Neural progenitor cell (in vitro differentiated cells): ENCODE data around the gene HRK.

Source experiments
- EZH2 ChIP-seq: fragments of 200-600 bp; sonication (generic); IDR thresholded peaks from 2 replicates; pipeline ENCODE4 v1.6.1; 2017; ENCODE audit warnings: antibody characterized with exemption, mild to moderate bottlenecking, moderate library complexity
- EZH2phosphoT487 ChIP-seq: fragments of 200-600 bp; sonication (generic); IDR thresholded peaks from 2 replicates; pipeline ENCODE4 v1.6.1; 2017; ENCODE audit warnings: antibody characterized with exemption
- TF ChIP-seq, protein P1 (sequence below): fragments of 200-600 bp; sonication (generic); IDR thresholded peaks from 2 replicates; pipeline ENCODE4 v1.5.1; 2017; ENCODE audit warnings: antibody characterized with exemption, mild to moderate bottlenecking

DNA sequence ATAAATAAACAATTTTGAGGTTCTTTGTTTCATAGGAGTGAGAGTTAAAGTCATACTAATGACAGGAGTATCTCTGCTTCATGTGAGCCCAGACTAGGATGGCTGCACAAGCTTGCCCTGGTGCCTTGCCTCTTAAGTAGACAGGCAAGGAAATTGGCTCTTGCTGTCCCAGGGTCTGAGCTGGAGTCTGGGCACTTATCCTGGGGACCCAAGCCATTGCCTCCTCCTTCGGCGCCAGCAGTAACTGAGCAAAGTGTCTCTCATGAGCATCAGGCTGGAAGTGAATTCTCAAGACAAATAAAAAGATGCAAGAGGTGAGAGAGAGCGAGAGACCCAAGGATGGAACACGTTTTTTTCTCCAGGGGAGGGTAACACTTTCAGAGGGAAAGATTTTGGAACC, 22.6 kb upstream of the HRK start:
- TF ChIP-seq, protein P1, sequence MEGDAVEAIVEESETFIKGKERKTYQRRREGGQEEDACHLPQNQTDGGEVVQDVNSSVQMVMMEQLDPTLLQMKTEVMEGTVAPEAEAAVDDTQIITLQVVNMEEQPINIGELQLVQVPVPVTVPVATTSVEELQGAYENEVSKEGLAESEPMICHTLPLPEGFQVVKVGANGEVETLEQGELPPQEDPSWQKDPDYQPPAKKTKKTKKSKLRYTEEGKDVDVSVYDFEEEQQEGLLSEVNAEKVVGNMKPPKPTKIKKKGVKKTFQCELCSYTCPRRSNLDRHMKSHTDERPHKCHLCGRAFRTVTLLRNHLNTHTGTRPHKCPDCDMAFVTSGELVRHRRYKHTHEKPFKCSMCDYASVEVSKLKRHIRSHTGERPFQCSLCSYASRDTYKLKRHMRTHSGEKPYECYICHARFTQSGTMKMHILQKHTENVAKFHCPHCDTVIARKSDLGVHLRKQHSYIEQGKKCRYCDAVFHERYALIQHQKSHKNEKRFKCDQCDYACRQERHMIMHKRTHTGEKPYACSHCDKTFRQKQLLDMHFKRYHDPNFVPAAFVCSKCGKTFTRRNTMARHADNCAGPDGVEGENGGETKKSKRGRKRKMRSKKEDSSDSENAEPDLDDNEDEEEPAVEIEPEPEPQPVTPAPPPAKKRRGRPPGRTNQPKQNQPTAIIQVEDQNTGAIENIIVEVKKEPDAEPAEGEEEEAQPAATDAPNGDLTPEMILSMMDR, result no peak
- TF ChIP-seq EZH2phosphoT487, result no peak
- no peak for TF ChIP-seq EZH2
